ENCODE results near the gene IL18BP. TPM values are rescaled to one million over a fixed set of nuclear protein-coding genes. Genes with fewer than 3 reads are reported as not detected.

The IL18BP gene
- total and polyA plus RNA-seq, 10 of the 15 experiments (the other 5 are each of a cell fraction or from before 2014, with no cell fraction given): 2.6 to 18.1 (median 10.7) TPM

- no peak for FAIRE-seq
- Histone ChIP-seq H3K9me3 (replicated peaks; ENCODE audit: control insufficient read depth, insufficient read depth, low read length) (no peaks in the 10 kb centered on the region), H3K36me3 (ENCODE audit: control insufficient read depth in 2 of 2, insufficient read depth in 2 of 2, low read length in 1 of 2) (peaks cover 11 to 31% of the 10 kb centered on the region in 2 experiments), H3K79me2 (ENCODE audit: control insufficient read depth, insufficient read depth, low read length) (no peaks in the 10 kb centered on the region; the same call in 1 of the 2 replicates), H3K4me2 (ENCODE audit: control insufficient read depth, insufficient read depth) (no peak overlapping the region), H3K27ac (ENCODE audit: control insufficient read depth, insufficient read depth) (no peak overlapping the region), H4K20me1 (ENCODE audit: control insufficient read depth, insufficient read depth) (no peaks in the 10 kb centered on the region), H3K4me1 (ENCODE audit: control insufficient read depth, insufficient read depth, low read length) (peaks cover 11% of the 10 kb centered on the region), H2AFZ (ENCODE audit: control insufficient read depth, low read depth, low read length) (no peak overlapping the region), H3K4me3 (no peak overlapping the region), H3K27me3 (replicated peaks in 1 of 2; ENCODE audit: control insufficient read depth in 2 of 2, insufficient read depth in 2 of 2, low read length in 1 of 2) (no peaks in the 10 kb centered on the region), H3K9ac (ENCODE audit: control insufficient read depth, insufficient read depth, low read length) (no peak overlapping the region)
- POLR2A ChIA-PET: interaction anchor here (0.6 to 2.5 kb wide), 4 partner anchors 16 to 1049 kb away, joined by 3 to 10 read pairs (median 4); partner anchors contain the start of gene ANAPC15
- in situ Hi-C loops (cut with MboI) (no loop called here), intact Hi-C loops (cut with micrococcal nuclease; ENCODE audit: unreplicated experiment) (no loop called here)
- no TSS peak for BruUV-seq (replicated peaks)
- SMC1A ChIA-PET (ENCODE audit: uncharacterized antibody, unreplicated experiment): interaction anchor here (1.0 to 1.6 kb wide), 4 partner anchors 13 to 36 kb away, joined by 4 to 8 read pairs (median 5); partner anchors contain the start of genes RNF121 and XNDC1N
- DNase-seq (ENCODE audit: low read depth, low spot score): no peak
- TF ChIP-seq BCL11A (IDR thresholded peaks at IDR 0.05; ENCODE audit: low read depth, low read length): no peak
- TF ChIP-seq PRDM15 (CRISPR knock-in tag; IDR thresholded peaks at IDR 0.05): no peak
- TF ChIP-seq KAT2A (conservative IDR thresholded peaks at IDR 0.05; ENCODE audit: control insufficient read depth, low read depth, low read length): no peak
- CTCF ChIA-PET: interaction anchor here (0.7 to 7.7 kb wide), 5 partner anchors 14 to 126 kb away, joined by 3 to 70 read pairs (median 4); no protein-coding TSS in a partner anchor
- 98% methylated on average over 4 of the region's 4 CpGs for WGBS (ENCODE audit: insufficient coverage, insufficient replicate concordance, low lambda C conversion rate, missing lambda C conversion rate)
- RAD21 ChIA-PET (ENCODE audit: unreplicated experiment): no interaction called here
- no peak for ATAC-seq
These were observed 34.1 kb upstream of the IL18BP start for GRCh38 chr11:71964641-71965040.

Measured in GM12878 (cell line).